Mesothelial cell of epicardium (in vitro differentiated cells): Measurements from ENCODE around the gene ACOX2. TPM values are rescaled to one million over a fixed set of nuclear protein-coding genes. Genes with fewer than 3 reads are reported as not detected.

Experiments
- DNase-seq, 2 experiments: peaks; one replicate each; pipeline ENCODE4 v3.0.0; 2021; ENCODE audit warnings: low spot score in 2 of 2; ENCODE audit not compliant: unreplicated experiment in 2 of 2
- H3K27ac Mint-ChIP-seq: 2 replicates; pipeline ENCODE4 v1.8.0; 2021; ENCODE audit warnings: mixed read lengths
- H3K27me3 Mint-ChIP-seq: 2 replicates; pipeline ENCODE4 v1.8.0; 2021; ENCODE audit warnings: low read depth, mixed read lengths
- H3K36me3 Mint-ChIP-seq: 2 replicates; pipeline ENCODE4 v1.8.0; 2021; ENCODE audit warnings: mixed read lengths
- H3K4me1 Mint-ChIP-seq: 2 replicates; pipeline ENCODE4 v1.8.0; 2021; ENCODE audit warnings: mixed read lengths
- H3K4me3 Mint-ChIP-seq: 2 replicates; pipeline ENCODE4 v1.8.0; 2021; ENCODE audit warnings: mild to moderate bottlenecking, moderate library complexity, mixed read lengths
- H3K9me3 Mint-ChIP-seq: 2 replicates; pipeline ENCODE4 v1.8.0; 2021; ENCODE audit warnings: mixed read lengths
- total RNA-seq: library from RNA; stranded (reverse); gene quantifications from 3 replicates; pipeline ENCODE4 v1.2.1, GENCODE V29; 2021
- TF ChIP-seq, protein P1 (sequence below): fragments of 200-600 bp; sonication (generic); IDR thresholded peaks from one replicate; pipeline ENCODE4 v1.5.0; 2021; ENCODE audit warnings: antibody characterized with exemption; ENCODE audit not compliant: unreplicated experiment

Gene ACOX2
- total RNA-seq, 1 donor from 2014 or later, result 31.0 TPM

- H3K4me1 Mint-ChIP-seq, result peaks cover 7% of the 10 kb centered on the region
- H3K36me3 Mint-ChIP-seq, result no peaks in the 10 kb centered on the region
- peaks cover 24% of the 10 kb centered on the region for H3K27me3 Mint-ChIP-seq
- TF ChIP-seq, protein P1, sequence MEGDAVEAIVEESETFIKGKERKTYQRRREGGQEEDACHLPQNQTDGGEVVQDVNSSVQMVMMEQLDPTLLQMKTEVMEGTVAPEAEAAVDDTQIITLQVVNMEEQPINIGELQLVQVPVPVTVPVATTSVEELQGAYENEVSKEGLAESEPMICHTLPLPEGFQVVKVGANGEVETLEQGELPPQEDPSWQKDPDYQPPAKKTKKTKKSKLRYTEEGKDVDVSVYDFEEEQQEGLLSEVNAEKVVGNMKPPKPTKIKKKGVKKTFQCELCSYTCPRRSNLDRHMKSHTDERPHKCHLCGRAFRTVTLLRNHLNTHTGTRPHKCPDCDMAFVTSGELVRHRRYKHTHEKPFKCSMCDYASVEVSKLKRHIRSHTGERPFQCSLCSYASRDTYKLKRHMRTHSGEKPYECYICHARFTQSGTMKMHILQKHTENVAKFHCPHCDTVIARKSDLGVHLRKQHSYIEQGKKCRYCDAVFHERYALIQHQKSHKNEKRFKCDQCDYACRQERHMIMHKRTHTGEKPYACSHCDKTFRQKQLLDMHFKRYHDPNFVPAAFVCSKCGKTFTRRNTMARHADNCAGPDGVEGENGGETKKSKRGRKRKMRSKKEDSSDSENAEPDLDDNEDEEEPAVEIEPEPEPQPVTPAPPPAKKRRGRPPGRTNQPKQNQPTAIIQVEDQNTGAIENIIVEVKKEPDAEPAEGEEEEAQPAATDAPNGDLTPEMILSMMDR, result no peak
- H3K27ac Mint-ChIP-seq, result no peak overlapping the region
- no peak overlapping the region for H3K4me3 Mint-ChIP-seq
- H3K9me3 Mint-ChIP-seq, result no peaks in the 10 kb centered on the region
- DNase-seq, result no peak
Observed at GRCh38 chr3:58485801-58486435, 51.1 kb downstream of the ACOX2 start.

- no peak overlapping the region for H3K4me3 Mint-ChIP-seq
- TF ChIP-seq, protein P1, result no peak
- H3K27ac Mint-ChIP-seq, result no peak overlapping the region
- H3K9me3 Mint-ChIP-seq, result peaks cover 4% of the 10 kb centered on the region
- no peak for DNase-seq
- H3K27me3 Mint-ChIP-seq, result peaks cover 24% of the 10 kb centered on the region
- H3K36me3 Mint-ChIP-seq, result no peaks in the 10 kb centered on the region
- H3K4me1 Mint-ChIP-seq, result peaks cover 7% of the 10 kb centered on the region
Observed at GRCh38 chr3:58484722-58485069, 52.3 kb downstream of the ACOX2 start.

DNA sequence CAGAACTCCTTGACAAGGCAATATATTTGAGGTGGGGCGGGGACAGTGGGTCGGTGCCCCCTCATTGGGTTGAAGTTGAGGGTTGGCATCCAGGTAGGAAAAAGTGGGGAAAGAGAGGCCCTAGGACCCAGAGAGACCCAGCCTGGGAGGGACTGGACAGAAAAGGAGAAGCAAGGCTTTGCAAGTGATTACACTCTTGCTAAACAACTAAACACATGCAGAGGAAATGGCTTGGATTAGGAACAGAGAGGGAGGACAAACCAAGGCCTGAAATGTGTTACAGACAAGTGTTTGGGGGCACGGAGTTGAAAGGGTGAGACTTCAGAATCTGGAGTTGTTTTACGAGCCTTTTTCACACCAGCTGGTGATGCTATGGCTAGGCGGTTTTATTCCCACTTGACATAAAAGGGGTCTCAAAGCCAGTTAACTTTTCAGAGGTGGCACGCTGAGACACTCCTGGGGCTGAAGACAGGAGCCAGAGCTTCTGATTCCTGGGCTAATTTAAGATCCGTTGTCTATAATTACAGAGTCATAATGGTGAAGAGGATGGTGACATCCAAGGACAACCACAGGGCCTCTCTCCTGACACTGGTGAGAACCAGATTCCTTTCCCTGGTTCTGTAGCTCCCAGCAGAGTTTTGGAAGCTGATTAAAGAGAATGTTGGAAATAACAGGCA, 52.8 kb downstream of the ACOX2 start:
- Mint-ChIP-seq H3K27me3 (peaks cover 24% of the 10 kb centered on the region), H3K9me3 (peaks cover 8% of the 10 kb centered on the region), H3K27ac (no peak overlapping the region), H3K4me3 (no peak overlapping the region), H3K4me1 (peaks cover 7% of the 10 kb centered on the region), H3K36me3 (no peaks in the 10 kb centered on the region)
- DNase-seq, result no peak
- TF ChIP-seq, protein P1, result no peak

- H3K4me1 Mint-ChIP-seq, result peaks cover 4% of the 10 kb centered on the region
- DNase-seq, result no peak
- no peak overlapping the region for H3K27ac Mint-ChIP-seq
- peaks cover 13% of the 10 kb centered on the region for H3K9me3 Mint-ChIP-seq
- H3K4me3 Mint-ChIP-seq, result no peak overlapping the region
- TF ChIP-seq, protein P1, result no peak
- H3K27me3 Mint-ChIP-seq, result peaks cover 17% of the 10 kb centered on the region
- no peaks in the 10 kb centered on the region for H3K36me3 Mint-ChIP-seq
Observed at GRCh38 chr3:58482917-58483636, 53.9 kb downstream of the ACOX2 start.

- no peak overlapping the region for H3K4me3 Mint-ChIP-seq
- TF ChIP-seq, protein P1, result no peak
- H3K9me3 Mint-ChIP-seq, result peaks cover 13% of the 10 kb centered on the region
- H3K4me1 Mint-ChIP-seq, result no peaks in the 10 kb centered on the region
- no peaks in the 10 kb centered on the region for H3K36me3 Mint-ChIP-seq
- DNase-seq, result no peak
- H3K27ac Mint-ChIP-seq, result no peak overlapping the region
- H3K27me3 Mint-ChIP-seq, result no peaks in the 10 kb centered on the region
Observed at GRCh38 chr3:58480309-58480708, 56.7 kb downstream of the ACOX2 start.
